Transverse colon (tissue), 4 donors: ENCODE measurements around the gene GNA12.

Experiments used
- CTCF ChIP-seq, 5 experiments: fragments of 200-600 bp in 3 of 5; fragments of 450-650 bp in 2 of 5; sonication (generic) in 3 of 5; IDR thresholded peaks; 1 replicate in 2 of 5; 2 replicates in 3 of 5; pipeline ENCODE4 v1.5.1; 2016 to 2017; ENCODE audit warnings: antibody characterized with exemption in 5 of 5, inconsistent platforms in 3 of 5, mild to moderate bottlenecking in 2 of 5, moderate library complexity in 1 of 5
- POLR2AphosphoS5 ChIP-seq, 3 donors: sonication (generic); formaldehyde crosslinking; IDR thresholded peaks; one replicate each; pipeline ENCODE4 v1.6.1; 2016; ENCODE audit warnings: antibody characterized with exemption in 3 of 3

GRCh38 chr7:2859952-2860351 lies 15.8 kb upstream of the GNA12 start:
- TF ChIP-seq POLR2AphosphoS5 (IDR thresholded peaks at IDR 0.05) (no peak), CTCF (IDR thresholded peaks at IDR 0.05) (no peak)
